ENCODE data around the gene RAB15.

The RAB15 gene

DNA sequence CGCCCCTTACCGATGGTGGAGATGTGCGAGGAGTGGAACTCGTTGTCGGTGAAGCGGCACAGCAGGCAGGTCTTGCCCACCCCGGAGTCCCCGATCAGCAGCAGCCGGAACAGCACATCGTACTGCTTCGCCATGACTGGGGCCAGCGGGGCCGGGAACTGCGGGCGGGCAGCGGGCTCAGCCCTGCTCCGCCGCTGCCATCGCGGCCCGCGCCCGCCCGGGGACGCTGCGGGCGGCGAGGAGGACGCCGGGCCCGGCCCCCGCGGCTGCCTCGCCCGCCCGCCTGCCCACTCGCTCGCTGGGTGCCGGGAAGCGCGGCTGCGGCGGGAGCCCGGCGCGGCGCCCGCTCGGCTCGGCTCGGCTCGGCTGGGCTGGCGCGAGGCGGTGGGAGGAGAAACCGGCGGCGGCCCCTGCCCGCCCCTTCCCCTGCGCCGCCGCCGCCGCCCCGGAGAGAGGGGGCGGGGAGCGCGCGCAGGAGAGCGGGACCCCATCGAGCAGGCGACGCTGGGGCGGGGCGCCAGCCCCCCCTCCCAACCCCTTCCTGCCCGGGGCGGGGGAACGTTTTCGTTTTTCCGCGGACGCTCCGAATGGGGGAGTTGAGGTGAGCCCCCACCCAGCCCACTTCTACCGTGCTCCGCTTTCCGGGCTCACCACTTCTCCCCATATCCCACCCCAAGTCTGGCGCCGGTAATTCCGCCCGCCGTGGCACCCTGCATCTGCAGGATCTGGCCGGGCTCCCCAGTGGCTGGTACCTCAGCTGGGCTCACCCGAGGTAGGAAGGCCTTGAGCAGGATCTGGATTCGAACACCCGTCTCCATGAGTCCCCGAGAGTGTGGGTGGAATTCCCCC is at the start of gene RAB15:
Gene RAB15 (minus strand): TSS at position 394 of the 849 bp plus-strand sequence. CDS start 260 bp downstream, at position 134.
- DNase-seq (ENCODE audit: low read depth in 3 of 3): peak in 1 of 3 donors; percentile 20

DNA sequence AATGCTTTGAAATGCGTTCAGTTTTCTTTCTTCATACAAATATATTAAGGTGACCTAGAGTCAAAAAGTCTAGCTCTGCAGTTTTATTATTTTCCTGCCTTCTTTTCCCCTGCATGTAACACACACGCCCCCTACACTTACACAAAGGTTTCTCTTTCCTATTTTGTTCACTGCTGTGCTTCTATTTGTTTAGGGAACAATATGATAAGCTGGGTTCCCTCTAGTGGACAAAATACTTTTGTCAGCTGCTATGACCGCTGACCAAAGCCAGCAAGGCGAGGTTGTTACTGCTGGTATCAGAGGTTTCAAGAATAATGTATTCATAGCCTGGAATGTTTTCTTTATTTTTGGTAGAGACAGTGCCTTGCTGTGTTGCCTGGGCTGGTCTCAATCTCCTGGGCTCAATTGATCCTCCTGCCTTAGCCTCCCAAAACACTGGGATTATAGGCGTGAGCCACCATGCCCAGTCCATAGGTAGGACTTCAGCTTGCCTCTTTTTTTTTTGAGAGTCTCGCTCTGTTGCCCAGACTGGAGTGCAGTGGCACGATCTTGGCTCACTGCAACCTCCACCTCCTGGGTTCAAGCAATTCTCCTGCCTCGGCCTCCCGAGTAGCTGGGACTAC is 47.9 kb upstream of the RAB15 start:
- DNase-seq (ENCODE audit: low read depth in 3 of 3): no peak

DNA sequence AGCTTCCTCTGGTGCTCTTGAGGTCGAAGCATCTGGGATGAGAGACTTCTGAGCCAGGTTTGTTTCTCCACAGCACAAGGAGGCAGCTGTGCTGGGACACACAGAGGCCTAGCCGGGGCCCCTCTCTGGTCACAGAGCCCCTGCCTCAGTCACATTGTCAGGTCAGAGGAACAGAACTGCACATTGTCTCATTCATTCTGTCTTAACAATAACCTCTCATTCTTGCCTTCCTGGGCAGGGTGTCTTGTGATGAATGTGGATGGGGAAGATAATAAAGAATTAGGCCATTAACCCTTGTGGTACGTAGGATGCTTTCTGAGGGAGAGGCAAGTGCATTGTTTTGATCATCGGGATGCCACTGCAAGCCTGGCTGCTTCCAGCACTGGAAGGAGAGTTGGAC is 44.3 kb upstream of the RAB15 start:
- no peak for DNase-seq (ENCODE audit: low read depth in 3 of 3)

DNA sequence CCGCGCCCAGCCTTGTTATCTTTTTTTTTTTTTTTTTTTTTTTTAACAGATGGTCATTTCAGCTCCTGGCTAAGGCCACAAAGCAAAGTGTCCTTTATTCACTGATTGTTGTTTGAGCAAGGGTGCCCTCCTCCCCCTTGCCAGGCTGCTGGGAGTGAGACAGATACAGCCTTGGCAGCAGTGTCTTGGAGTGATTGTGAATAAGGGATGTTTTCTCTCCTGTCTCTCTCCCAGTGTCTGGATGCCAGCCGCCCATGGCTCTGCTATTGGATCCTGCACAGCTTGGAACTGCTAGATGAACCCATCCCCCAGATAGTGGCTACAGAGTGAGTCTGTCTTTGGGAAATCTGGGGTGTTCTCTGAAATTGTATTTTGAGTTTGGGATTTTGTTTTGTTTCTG is 43.3 kb upstream of the RAB15 start:
- no peak for DNase-seq (ENCODE audit: low read depth in 3 of 3)

DNA sequence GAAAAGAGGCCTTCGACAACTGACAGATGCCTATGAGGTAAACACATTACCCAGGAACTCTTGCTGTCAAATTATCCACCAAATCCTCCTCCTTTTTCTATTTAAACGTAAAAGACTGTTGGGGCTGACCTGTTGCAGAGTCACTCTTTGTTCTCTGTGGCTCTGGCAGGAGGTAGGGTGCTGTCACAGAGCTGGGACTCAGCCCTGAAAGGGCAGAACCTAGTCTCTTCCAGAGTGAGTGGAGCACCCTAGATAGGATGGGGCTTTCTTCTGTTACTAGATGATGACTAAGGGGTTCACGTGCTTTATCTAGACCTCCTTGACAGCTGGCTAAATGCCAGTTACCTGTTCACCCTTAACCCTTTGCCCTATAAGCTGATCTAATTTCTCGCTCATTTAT is 40.2 kb upstream of the RAB15 start:
- no peak for DNase-seq (ENCODE audit: low read depth in 3 of 3)

DNA sequence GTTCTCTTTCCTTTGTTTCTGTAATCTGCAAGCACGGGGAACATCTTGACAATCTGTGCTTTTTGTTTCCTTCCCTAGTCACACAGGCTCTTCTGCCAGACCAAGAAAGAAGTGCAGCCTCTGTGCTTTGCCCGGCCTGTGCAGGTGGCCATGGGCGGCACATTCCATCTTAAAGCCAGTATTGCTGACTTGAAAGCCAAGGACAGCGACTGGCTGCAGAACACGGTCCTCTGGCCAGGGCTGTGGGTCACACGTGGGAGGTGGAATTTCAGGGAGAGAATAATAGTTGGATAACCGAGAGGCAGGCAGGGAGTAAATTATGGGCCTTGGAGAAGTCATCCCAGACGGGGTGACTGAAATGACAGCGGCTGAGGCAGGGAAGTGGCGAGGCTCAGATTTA is 39.4 kb upstream of the RAB15 start:
- no peak for DNase-seq (ENCODE audit: low read depth in 3 of 3)

DNA sequence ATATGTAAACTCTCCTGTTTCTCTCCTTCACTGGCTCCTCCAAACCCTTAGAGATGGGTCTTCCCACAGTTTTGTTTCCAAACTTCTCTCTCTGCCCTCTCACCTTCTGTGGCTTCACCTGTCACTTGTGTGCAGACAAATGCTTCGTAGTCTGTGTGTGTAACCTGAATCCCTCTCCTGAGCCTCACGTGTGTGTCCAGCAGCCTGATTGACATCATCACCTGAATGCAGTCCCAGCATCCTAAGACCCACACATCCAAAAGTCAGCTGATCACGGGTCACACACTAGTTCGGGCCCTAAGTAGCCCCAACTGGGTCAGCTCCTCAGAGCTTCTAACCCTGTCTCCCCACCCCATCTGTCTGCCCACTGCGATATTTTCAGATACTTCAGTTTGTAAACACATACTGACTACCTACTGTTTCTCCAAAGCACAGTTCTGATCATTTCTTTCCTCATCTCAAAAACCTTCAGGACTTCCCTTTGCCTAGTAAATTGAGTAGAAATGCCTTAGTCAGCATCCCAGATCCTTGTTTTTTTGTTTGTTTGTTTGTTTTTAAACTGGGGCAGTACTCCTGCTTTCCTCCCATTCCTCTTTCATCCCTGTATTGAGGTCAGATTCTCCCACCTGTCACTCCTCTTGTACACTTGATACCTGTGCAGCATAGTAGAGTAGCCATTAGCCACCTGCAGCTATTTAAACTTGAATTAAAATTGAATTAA is 38.2 kb upstream of the RAB15 start:
- DNase-seq (ENCODE audit: low read depth in 3 of 3): no peak

DNA sequence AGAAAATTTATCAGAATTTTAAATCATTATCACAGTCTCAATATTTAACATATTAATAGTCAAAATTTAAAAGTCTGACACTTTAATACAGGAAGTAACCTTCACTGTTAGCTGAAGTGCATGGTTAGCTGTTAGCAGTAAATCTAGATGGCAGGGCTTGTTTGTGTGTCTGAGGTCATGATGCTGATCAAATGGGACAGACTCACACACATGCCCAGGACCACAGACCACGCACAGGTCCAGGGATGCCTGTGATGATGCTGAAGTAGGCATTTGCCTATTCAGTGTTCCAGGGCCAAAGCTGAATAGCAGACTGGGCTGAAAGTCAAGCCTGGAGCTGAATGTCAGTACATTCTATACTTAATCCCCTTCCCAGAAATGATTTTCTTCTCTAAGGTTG is 35.1 kb upstream of the RAB15 start:
- no peak for DNase-seq (ENCODE audit: low read depth in 3 of 3)

DNA sequence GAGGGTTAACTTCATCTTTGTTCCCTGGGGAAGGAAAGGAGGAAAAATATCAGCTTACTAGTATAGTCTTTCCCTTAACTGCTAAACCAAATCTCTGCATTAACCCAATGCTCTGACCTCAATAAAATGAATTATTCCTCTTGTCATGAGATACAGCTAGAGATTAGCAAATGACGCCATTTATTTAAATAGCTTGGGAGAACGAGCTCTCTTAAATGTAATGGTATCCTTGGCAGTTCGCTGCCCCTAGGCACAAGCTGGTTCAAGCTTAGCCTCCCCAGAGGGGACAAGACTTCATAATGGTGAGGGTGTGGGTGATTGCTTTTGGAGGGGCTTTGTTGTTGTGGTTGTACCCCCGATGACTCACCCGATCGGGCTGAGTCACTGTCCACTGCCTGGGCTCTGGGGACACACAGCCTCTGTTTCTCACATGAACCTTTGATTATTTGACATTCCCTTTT is 34.2 kb upstream of the RAB15 start:
- no peak for DNase-seq (ENCODE audit: low read depth in 3 of 3)

DNA sequence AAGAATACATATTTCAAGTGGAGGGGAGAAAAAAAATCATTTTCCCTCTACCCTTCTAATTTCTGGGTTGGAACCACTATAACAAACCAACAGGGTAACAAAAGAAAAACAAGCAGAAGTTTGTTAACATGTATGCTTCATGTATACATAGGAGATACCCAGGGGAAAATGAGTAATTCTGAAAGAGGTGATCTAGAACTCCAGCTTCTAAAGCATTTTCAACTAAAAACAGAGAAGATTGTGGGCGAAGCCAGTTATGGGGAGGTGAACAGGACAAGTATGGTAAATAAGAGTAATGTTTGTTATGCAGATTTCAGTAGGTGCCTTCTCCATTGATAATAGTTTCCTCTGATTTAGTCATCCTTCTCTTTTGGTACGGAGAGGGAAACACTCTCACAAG is 31.3 kb upstream of the RAB15 start:
- DNase-seq (ENCODE audit: low read depth in 3 of 3): no peak

DNA sequence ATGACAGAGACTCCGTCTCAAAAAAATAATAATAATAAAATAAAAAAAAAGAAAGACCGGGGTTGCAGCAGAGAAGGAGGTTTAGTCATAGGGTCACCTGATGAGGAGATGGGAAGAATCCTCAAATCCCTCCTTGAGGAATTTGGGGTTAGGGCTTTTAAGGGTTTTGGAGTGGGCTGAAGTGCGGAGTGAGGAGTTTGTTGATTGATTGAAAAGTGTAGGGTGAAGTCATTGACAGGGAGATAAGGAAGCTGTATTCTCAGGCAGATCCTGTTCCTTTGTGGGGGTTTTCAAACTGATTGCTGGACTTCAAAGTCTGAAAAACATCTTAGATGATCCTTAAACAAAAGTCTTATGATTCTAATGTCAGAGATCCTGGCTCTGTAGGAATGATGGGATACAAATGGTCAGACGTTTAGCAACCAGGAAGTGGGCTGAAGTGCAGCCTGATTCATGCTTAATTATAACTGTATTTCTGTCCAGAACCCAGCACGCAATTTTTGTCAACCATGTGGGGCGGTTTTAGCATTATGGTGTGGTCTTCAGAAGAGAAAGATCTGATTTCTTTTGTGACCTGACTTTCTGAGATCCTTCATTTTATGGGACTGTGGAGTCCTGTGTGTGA is 30.6 kb upstream of the RAB15 start:
- DNase-seq (ENCODE audit: low read depth in 3 of 3): no peak

DNA sequence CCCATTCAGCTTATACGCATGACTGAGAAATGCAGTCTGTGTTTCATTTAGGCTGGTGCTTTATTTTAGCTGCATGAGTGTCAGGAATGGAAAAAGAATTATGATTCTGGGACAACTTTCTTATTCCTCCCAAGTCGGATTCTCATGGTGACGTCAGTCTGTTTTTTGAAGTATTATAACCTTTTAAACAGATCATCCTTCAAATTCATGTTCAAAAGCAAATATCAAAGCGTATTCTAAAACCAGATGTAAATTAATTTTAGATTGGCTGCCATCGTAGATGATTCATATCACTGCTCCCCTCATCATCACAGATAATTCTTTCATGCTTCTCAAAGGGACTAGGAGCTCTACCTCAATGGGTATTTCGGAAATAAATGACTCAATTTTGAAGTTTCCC is 29.6 kb upstream of the RAB15 start:
- no peak for DNase-seq (ENCODE audit: low read depth in 3 of 3)

DNA sequence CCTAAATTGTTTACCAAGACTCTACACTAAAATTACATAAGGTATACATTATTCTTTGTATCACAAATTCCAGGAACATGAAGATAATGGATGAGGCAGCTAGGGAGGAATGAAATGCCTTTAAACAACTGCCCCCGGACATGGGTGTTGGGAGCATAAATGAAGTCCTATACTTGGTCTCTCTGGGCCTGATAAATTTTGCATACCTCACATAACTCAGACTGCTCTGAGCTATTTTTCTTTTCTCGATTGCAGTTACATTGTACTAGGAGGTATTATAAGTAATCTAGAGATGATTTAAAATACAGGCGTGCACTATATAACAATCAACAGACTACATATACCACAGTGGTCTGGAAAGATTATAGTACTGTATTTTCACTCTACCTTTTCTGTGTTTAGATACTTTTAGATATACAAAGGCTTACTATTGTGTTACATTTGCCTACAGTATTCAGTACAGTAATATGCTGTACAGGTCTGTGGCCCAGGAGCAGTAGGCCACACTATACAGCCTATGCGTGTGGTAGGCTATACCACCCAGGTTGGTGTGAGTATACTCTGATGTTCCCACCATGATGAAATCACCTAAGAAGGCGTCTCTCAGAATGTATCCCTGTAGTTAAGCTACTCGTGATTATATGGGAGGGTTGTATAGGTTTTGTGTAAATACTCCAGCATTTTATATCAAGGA is 28.9 kb upstream of the RAB15 start:
- no peak for DNase-seq (ENCODE audit: low read depth in 3 of 3)

DNA sequence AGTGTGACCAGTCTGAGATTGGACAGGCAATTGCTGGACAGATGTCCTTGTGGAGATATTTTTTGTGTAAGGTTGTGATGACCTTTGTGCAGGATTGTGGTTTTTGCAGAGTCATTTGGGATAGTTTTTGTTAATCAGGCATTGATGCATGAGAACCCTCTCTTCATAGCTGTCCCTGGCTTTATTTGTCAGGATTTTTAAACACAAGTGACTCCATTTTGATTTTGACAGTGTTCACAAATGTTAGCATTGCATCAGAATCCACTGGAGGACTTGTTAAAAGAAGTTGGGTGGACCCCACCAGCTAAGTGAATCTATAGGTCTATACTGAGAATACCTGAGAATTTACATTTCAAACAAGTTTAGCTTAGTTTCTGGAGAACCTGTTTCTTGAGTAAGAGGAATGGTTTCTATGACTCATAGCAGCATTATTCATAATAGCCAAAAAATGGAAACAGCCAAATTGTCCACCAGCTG is 26.4 kb upstream of the RAB15 start:
- DNase-seq (ENCODE audit: low read depth in 3 of 3): no peak

DNA sequence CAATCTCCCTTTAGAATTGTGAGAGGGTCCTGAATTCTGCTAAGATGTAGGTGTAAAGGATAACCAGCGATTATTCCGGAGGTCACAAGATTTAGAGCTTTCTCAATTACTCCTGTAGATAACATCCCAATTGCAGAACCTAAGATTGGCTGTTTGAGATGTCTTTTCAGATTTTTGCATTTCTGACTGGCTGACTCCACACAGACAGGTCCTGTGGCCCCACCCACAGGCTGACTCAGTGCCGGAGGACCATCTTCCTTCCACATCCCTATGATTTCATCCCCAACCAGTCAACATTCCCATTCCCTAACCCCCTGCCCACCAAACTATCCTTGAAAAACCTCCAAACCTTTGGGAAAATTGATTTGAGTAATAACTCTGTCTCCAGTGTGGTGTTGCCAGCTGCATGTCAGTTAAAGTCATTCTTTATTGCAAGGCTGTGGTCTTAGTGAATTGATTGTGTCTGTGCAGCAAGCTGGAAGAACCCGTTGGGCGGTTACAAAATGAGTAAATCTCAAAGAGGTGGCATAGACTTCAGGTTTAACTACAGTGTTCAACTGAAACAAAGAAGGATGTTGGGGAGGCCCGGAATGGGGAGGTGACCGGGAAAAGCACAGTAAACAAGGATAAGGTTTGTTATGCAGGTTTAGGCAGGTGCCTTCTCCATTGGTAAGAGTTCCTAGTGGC is 25.1 kb upstream of the RAB15 start:
- no peak for DNase-seq (ENCODE audit: low read depth in 3 of 3)

DNA sequence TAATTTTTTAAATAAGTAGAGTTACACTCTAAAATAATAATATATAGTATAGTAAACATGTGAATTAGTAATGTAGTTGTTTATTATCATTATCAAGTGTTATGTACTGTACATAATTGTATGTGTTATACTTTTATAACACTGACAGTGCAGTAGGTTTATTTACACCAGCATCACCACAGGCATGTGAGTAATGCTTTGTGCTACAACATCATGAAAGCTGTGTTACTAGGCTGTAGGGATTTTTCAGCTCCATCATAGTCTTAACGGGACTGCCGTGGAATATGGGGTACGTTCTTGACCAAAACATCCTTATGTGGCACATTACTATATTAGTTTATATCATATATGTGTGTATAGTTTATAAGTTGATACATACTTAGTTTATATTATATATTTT is 23.2 kb upstream of the RAB15 start:
- no peak for DNase-seq (ENCODE audit: low read depth in 3 of 3)

DNA sequence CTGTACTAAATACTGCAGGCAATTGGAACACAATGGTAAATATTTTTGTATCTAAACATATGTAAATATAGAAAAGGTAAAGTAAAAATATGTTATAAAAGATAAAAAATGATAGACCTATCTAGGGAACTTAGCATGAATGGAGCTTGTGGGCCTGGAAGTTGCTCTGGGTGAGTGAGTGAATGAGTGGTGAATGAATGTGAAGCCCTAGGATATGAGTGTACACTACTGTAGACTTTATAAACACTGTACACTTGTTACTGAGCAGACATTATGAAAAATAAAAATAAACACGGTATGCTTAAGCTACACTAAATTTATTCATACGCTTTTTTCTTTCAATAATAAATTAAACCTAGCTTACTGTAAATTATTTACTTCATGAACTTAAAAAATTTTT is 22.4 kb upstream of the RAB15 start:
- DNase-seq (ENCODE audit: low read depth in 3 of 3): no peak

DNA sequence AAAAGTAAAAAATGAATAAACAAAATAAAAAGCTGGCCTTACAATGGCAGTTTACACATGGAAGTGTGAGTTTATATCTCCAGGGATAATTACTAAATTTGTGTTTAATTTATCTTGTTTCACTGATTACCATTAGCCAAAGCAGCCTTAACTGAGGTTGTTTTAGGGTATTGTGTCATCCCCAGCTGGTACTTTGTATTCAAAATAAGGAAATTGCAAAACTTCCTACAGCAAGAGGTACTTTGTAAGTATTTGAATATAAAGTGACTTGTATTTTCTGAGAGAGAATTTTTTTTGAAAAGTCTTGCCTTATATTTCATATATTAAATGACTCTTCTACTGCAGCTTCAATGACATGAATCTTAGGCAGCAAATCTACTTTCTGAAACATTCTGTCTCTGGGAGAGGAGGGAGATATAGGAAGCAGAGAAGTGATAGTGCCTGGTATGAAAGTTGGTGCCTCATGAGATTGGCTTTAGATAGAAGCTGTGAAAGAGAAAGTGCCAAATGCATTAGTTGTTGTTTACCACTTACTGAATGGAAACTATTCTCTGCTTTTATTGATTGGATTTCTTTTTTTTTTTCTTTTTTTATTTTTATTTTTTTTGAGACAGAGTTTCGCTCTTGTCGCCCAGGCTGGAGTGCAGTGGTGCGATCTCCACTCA is 21.3 kb upstream of the RAB15 start:
- no peak for DNase-seq (ENCODE audit: low read depth in 3 of 3)

DNA sequence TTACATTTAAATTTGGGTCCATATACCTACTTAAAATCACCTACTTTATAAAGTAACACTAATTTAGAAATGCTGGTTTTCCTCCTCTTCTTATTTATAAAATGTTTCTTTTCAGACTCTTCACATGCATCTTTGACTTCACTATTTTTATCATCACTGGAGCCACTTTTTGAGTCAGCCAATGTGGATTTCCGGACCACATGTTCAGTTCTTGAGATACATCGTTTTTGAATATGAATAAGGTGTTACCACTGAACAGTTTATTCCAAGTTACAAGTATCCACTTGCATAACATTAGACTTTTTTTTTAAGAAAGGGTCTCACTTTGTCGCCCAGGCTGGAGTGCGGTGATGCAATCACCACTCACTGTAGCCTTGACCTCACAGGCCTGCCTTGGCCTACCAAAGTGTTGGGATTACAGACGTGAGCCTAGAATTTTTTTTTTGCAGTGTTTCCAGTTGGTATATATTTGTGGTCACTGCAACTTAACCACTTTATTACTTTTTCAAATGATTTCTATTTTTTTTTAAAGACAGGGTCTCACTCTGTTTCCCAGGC is 20.3 kb upstream of the RAB15 start:
- DNase-seq (ENCODE audit: low read depth in 3 of 3): no peak

DNA sequence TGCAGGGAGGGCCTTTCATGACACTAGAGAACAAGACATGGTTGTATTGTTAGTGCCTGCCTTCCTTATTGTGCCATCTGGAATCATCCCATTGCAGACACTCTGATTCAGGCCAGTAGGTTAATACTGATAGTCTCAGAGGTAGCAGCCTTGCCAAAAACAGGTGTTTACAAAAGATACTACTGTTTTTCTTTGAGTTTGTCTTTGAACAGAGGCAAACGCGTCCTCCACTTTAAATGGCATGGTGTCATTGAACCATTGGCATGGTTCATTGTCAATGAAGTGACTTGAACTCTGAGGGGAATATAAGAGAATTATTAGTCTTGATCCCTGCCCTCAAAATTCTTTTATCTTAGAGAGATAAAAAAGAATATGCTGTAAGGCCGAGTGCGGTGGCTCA is 18.8 kb upstream of the RAB15 start:
- no peak for DNase-seq (ENCODE audit: low read depth in 3 of 3)

Data from stimulated activated CD4-positive, alpha-beta T cell treated with anti-CD3 and anti-CD28 coated beads, TNF-alpha, amount 100 ng/mL, for 48 hours (primary cell).